GM21576 (cell line): Measurements from ENCODE around the gene ANAPC15.

Experiments used
- ATAC-seq: cut with Tn5 transposase; IDR thresholded peaks from one replicate; pipeline ENCODE4 v1.9.1; 2021; ENCODE audit warnings: mild to moderate bottlenecking, moderate library complexity; ENCODE audit not compliant: unreplicated experiment

ANAPC15 gene

DNA sequence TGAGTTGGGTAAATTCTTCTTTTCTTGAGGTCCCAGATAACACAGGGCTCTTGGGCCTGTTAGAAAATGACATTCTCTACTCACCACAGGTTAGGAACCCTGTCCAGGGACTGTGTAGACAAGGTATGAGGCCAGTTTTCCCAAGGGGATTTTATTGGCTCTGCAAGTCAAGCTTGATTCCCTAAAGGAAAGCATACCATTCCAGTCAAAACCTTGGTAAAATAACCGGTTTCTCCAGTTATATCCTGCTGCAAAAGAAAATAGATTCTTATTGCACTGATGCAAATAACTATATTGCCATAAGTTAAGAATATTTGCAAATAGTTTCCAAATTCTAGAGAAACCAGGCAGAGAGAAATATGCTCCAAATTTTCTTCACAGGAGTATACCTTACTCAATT, 13.5 kb upstream of the ANAPC15 start:
- no peak for ATAC-seq

DNA sequence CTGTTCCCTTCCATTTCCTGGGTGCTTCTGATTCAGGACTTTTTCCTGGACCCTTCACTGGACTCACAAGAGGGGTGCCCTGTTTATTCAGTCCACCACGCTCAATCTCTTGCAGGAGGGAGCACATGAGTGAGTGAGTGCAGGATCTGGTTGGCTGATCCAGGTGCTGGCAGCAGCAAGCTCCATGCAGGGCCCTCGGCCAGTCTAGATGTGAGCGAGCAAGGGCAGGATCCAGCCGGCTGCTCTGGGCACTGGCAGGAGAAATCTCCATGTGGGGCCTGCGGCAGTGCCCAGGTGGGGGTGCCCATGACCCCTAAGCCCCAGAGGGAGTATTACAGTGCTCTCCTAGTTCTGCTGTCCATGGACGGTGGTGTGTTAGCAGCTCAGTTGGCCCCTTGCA, 11.6 kb upstream of the ANAPC15 start:
- no peak for ATAC-seq

DNA sequence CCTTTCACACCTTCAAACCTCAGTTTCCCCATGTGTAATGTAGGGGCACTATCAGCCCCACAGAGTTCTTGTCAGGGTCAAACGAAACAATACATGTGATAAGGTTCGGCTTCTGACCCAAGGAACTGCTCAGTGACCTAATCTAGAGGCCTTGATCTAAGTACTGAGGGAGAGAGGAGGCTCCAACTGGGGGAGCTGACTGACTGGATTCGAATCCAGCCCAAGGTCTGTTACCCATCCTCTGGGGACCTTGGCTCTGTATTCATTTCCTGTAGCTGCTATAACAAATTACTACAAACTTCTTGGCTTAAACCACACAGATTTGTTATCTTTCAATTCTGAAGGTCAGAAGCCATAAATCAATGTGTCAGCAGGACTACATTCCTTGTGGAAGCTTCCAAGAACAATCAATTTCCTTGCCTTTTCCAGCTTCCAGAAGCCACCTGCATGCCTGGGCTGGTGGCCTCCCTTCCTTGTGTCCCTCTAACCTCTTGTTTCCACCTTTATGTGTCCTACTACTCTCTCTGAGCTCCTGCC, 10.7 kb upstream of the ANAPC15 start:
- ATAC-seq: no peak

DNA sequence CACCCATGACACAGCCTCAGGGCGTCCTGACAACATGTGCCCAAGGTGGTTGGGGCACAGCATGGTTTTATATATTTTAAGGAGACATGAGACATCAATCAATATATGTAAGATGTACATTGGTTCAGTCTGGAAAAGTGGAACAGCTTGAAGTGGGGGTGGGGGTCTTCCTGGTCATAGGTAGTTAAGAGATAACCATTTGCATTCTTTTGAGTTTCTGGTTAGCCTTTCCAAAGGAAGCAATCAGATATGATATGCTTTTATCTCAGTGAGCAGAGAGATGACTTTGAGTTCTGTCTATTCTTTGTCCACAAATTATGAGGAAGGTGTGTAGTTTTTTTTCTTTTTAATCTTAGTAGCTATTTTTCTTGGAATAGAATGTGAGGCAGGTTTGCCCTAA, 10.1 kb upstream of the ANAPC15 start:
- no peak for ATAC-seq

DNA sequence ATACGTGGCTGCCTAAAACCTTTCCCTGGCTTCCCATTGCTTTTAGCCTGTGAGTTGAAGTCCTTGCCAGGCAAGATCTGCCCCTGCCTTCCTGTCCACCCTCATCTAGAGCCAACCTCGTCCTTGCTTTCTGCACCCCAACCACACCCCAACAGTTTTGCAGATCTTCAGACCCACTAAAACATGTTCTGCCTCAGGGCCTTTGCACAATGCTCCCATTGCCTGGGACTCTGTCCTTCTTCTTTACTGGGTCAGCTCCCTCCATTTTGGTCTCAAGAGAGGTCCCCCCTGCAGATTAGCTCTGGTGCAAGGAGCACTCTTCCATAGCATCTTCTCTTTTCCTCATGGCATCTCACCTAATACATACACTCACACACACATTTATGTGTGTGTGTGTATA, 8.4 kb upstream of the ANAPC15 start:
- no peak for ATAC-seq

DNA sequence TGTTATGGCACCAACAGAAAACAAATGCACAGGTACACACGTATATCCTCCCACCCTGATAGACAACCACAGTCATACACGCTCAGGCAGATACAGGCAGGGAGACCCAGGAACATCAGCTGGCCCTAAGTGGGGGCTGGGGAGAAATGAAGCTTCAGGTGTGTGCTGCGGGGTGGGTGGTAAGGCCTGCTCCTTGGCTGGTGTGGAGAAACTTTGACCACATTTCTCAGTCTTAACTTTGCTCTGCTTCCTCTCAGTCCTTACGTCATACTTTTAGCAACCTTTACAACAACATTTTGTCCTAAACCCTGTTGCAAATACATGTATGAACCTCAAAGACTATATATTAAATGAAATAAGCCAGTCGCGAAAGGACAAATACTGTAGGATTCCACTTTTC, 6.7 kb upstream of the ANAPC15 start:
- no peak for ATAC-seq

DNA sequence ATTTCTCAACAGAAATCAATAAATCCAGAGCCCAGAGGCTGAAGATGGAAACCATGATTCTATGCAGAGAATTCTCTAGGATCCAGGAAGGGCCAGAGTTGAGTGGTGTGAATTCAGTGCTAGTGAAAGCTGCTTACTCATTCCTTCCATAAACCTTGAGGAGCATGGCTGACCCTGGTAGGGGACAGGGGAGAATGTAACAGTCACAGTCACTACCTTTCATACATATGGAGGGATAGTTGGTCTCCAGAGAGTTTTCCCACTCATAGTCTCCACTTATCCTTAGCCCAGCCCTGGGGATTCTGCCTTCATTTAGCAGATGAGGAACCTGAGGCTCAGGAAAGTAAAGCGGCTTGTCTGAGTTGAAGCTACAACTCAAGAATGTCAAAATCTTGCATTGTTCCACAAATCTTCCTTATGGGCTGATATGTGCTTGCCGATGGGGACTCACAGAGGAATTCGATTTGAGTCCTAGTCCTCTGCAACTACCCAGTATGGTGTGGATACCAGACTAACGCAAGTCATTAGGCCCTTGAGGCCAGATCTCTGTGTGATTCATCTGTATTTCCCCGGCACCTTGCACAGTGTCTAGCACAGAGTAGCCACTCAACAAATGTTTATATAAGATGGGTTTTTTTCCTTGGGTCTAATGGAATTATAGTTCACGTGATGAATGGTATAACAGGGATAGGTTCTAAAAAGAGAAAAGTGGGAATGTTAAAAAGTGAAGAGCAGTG, 3.7 kb upstream of the ANAPC15 start:
- no peak for ATAC-seq

DNA sequence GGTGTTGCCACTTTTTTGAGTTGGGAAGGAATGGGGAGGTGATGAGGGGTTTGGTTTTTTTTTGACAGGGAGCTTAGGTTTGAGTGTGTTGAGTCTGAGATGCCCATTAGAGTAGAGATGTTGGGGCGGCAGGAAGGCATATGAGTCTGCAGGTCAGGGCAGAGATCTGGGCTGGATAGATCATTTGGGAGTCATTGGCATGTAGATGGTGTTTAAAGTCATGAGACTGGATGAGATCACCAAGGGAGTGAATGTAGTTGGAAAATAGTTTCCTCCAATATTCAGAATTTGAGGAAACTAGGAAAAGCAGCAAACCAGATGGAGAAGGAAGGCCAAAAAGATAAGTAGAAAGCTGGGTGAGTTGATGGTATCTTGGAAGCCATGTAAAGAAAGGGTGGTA, 2.1 kb upstream of the ANAPC15 start:
- no peak for ATAC-seq

DNA sequence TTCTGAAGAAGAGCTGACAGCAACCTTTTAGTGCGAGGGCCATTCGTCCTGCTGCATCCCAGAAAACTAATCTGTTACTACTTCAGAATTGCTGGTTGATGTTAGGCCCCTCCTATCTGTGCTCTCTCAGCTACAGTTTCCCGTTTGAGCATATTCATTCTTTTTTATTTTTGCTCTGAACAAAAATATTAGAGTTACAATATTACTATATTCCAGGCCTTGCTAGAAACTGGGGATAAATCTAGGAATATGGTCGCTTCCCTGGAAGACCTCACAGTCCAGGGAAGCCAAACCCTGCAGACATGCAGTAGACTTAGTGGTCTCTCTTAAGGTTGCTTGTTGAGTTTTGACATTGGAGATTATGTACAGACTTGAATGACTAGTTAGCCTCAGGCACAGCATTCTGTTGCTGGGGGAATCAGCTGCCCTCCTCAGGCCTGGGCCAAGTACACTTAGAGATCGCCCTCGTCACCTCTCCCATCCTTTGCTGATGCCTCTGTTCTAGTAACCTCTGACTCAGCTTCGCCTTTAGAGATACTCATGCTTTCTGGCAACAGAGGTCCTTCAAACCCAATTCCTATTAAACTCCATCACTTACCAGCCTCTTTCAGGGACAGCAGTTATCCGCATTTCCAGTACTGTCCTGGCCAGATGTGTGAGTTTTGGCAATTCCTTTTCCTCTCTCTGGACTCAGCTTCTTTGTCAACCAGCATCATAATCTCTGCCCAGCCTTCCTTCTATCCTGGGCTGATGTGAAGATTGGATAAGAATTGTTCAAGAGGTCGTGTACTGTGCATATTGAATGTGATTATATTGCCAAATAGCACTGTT, 698 bp upstream of the ANAPC15 start:
- ATAC-seq: no peak

DNA sequence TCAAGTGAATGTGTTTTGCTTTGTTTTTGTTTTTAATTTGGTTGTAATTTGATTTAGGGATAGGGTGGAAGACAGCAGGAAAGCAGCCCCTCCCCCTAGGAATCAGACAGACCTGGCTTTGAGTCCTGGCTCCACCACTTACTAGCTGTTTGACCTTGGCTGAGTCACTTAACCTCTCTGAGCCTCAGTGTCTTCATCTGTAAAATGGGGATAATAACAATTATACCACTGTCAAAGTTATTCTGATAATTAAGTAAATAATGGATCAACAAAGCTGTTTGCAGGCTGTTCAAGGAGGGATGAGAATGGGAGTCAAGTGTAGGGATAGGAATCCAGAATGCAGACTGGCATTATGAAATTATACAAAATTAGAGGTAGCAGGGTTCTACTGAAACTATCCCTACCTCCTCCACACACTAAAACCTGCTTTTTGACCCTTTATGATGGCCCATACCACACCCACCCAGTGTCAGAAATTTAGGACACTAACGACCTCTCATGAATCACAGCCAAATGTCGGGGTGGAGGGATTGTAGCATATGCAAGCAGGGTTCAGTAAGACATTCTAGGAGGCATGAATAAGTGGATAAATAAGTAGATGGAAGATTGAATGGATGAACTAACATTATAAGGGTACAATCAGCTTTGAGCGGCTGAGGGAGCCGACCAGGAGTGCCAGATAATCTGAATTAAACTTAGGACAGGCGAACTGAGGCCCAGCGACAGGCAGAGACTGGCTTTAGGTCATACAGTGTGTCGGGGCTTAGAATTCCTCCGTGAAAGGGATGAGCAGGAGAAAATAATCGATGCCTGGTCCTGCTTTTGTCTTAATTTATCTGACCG, 974 bp downstream of the ANAPC15 start:
- no peak for ATAC-seq

DNA sequence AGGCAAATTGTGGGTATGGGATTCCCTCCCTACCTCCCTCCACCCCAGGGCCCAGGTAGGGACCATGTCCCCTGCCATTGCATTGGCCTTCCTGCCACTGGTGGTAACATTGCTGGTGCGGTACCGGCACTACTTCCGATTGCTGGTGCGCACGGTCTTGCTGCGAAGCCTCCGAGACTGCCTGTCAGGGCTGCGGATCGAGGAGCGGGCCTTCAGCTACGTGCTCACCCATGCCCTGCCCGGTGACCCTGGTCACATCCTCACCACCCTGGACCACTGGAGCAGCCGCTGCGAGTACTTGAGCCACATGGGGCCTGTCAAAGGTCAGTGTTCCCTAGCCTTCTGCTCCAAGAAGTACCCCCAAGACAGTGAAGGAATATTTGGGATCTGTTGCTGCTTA, 6.6 kb downstream of the ANAPC15 start, which contains the start of gene TOMT:
Gene TOMT, plus strand, starts transcription at position 37 of the 400 bp plus-strand sequence. Its CDS starts 28 bp downstream, at position 65.
- no peak for ATAC-seq

DNA sequence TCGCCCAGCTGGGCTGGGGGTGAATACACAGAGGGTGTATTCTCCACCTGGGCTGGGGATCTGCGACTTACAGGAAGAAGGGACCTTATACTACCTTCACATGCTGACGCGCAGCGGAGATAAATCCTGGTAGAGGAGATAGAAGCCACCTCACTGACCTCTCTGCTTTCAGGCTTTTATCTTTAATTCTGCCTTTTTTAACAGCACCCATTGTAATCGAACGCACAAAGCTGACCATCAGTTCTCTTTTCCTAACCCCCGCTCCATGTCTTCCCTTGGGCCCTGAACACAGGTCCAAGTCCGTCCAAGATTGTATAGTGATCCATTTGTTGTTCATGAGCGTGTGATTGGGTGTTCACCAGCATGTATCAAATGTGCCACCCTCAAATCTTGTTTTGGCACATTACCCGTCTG, 8.7 kb downstream of the ANAPC15 start:
- ATAC-seq: no peak

DNA sequence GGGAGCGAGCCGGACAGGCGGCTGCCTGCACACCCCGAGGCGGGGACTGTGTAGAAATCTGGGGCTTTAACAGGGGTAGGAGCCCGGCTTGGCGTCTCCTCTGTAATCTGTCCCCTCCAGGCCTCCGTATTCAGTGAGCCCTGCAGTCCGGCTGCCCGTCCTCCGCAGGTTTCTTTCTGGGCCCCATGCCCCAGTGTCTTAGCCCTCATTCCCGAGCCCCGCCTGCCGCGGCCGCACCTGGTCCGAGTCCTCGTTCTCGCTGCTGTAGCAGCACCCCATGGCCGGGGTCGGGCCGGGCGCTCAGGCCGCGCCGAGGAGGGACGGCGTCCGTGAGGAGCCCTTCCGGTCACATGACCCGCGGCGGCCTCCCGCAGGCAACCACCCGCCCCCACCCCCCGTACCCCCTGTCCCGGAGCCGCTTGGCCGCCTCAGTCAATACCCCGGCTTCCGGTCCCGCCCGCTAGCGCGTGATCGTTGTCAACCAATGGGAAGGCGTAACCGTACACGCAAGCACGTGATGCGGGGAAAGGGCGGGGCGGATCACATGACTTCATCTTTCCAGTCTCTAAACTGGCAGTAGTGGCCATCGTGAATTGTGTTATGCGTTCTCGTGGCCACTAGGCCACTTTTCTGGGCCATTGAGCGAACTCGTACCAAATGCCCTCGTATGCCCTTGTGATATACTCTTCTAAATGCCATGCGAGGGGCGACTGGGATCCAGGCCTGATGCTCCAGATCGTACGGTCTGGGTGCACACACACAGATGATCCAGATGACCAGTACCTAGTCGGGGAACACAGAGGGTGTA, 9.3 kb downstream of the ANAPC15 start, which contains the start of gene LAMTOR1:
Gene LAMTOR1, minus strand, starts transcription at position 352 of the 808 bp plus-strand sequence. Its CDS starts 73 bp downstream, at position 279.
- ATAC-seq: peak; percentile 80

DNA sequence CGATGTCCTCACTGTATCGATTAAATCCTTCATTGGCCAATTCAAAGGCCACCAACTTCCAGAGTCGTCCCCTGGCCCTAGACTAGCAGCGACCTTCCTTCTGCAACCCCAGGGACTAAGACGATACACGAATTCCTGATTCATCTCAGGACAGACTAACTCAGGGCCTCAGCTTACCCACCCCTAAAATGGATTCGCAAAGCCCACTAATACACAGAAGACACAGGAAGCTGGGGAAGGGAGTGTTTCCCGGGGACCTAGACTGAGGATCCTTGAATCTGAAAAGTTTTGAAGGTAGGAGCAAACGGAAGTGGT, 9.9 kb downstream of the ANAPC15 start:
- ATAC-seq: peak; percentile 1

DNA sequence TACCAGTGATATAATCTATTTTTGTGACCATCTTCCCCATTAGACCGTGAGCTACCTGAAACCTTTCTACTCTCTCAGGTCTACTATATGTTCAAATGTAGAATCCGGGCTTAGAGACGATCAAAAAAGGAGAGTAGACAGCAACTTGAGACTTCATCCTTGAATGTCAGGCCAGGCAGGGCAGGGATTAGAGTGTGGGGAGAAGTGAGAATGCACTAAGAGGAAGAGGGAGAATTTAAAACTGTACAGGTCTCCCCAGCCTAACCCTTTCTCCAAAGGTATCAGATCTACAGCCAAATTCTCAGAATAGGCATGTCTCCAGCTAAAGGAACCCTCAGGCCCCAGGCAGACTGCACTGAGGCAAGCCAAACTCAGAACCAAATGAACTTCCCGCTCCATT, 10.3 kb downstream of the ANAPC15 start:
- ATAC-seq: no peak

DNA sequence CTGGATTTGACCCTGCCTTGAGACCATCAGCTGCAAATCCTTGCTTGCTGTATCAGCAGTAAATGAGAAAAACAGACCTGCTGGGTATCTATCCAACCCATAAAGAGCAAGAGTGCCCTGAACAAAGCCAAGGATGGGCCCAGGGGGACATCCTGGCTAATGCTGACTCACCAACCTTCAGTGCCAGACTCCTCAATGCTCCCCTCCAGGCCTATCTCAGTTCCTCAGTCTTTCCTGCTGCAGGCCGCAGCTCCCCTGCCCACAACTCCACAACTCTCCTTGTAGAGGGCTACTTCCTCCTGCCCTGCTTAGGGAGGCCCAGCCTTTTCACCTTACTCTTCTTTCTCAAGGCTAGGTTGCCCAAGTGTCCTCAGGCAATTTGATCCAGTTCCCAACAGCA, 12.0 kb downstream of the ANAPC15 start:
- no peak for ATAC-seq

DNA sequence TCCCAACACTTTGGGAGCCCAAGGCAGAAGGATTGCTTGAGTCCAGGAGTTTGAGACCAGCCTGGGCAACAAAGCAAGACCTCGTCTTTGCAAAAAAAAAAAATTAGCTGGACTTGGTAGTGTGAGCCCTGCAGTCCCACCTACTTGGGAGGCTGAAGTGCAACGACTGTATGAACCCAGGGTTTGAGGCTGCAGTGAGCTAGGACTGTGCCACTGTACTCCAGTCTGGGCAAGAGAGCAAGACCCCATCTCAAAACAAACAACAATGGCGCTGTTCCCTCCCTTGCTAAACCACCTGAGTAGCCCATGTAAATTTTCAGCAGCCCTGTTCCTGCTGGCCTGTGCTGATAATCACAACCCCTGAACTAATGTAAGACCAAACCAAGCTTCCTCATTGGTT, 12.5 kb downstream of the ANAPC15 start:
- ATAC-seq: no peak

DNA sequence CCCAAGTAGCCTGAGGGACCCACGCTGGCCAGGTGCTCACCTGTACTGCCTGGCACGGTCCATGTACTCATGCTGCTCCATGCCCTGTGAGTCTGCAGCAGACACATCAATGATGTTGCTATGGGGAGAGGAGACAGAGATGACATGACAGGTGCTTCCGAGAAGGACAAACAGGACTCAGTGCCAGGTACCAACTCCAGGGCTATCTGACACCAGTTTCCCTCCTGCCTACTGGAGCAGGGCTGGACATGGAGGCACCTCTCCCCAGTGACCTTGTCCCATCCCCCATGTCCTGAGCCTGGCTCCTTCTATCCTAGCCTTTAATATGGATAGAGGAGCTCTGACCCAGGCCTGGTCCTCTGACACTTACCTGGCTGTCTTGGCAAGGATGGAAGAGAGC, 13.8 kb downstream of the ANAPC15 start:
- no peak for ATAC-seq

DNA sequence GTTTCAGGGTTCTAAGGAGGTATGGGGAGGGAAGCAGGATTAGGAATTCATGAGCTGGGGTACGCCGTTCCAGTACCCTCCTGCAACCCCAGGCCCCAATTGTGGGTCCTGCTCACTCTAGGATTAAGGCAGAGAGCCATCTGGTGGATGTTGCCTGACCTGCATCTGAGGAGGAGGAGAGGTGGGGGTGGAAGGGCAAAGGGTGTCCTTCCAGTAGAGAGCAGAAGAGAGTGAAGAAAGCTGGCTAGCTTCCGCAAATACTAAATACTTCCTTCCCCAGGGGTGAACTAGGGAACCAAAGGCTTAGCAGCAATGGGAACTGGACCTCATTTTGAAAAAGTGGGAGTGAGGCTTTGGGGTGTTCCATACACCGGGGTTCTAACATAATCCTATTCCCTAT, 21.2 kb downstream of the ANAPC15 start:
- no peak for ATAC-seq

DNA sequence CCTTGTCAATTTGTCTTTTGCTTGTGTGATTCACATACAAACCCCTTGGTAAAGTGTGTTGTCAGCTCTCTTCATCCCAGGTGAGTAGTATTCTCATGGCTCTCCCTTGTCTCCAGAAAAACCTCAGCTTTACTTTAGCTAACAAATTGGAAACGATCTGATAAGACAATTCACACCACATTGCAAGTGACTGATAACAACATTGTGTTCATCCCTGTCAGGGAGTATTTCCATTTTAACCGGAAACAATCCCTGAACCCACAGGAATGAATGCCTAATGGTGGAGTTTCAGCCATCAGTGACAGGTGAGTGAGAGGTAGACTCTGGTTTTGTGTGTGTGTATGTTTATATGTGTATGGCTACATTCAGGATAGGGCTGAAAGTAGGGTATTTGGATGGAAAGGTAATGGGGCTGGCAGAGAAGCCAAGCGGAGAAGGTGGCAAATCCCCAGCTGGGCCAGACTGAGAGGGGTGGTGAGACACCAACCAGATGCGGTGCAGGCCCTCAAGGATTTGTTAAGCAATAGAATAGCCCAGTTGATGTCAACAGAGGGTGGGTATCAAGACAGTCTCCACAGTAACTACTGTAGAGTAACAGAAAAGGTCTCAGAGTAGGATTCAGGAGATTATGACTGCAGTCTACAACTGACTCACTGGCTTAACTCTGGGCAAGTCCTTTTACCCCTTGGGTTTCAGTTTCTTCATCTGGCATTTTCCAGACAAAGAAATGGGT, 24.3 kb downstream of the ANAPC15 start:
- no peak for ATAC-seq
